Tibial nerve (tissue), 4 donors: Measurements from ENCODE around the gene MBD5. TPM values are rescaled to one million over a fixed set of nuclear protein-coding genes. Genes with fewer than 3 reads are reported as not detected.

ENCODE experiments used
- DNase-seq, 2 donors: peaks; one replicate each; pipeline ENCODE4 v3.0.0-alpha.2; 2019; ENCODE audit warnings: low spot score in 2 of 2
- H3K27ac ChIP-seq, 4 donors: fragments of 200-600 bp; sonication (generic) in 3 of 4; one replicate each; pipeline ENCODE4 v1.5.1; 2017 to 2019; ENCODE audit warnings: mild to moderate bottlenecking in 1 of 4
- H3K27me3 ChIP-seq, 2 donors: fragments of 200-600 bp; sonication (generic) in 1 of 2; one replicate each; pipeline versions ENCODE4 v1.5.1 to v1.6.0; 2017 to 2019
- H3K36me3 ChIP-seq, 3 donors: fragments of 200-600 bp; sonication (generic); one replicate each; pipeline ENCODE4 v1.5.1; 2018 to 2019
- H3K4me1 ChIP-seq, 4 donors: fragments of 200-600 bp; sonication (generic) in 3 of 4; one replicate each; pipeline ENCODE4 v1.5.1; 2017 to 2019
- H3K4me3 ChIP-seq, 4 donors: fragments of 200-600 bp; sonication (generic) in 3 of 4; one replicate each; pipeline ENCODE4 v1.5.1; 2017 to 2019; ENCODE audit warnings: mild to moderate bottlenecking in 1 of 4, moderate library complexity in 1 of 4
- H3K9me3 ChIP-seq, 4 donors: fragments of 200-600 bp; sonication (generic) in 3 of 4; one replicate each; pipeline ENCODE4 v1.5.1; 2017 to 2019
- EP300 ChIP-seq, 2 donors: sonication (generic); formaldehyde crosslinking; IDR thresholded peaks; one replicate each; pipeline ENCODE4 v1.6.1; 2017; ENCODE audit warnings: antibody characterized with exemption in 2 of 2, mild to moderate bottlenecking in 1 of 2
- POLR2A ChIP-seq, 2 donors: fragments of 450-650 bp; IDR thresholded peaks; one replicate each; pipeline ENCODE4 v1.6.1; 2017; ENCODE audit warnings: antibody characterized with exemption in 2 of 2, mild to moderate bottlenecking in 2 of 2, moderate library complexity in 2 of 2
- WGBS, 2 donors: methylation state at CpG; one replicate each; pipeline ENCODE4 v1.1.5; 2018; 5-methylcytosine and 5-hydroxymethylcytosine counted together
- small RNA-seq: library from RNA; depleted of rRNA; stranded (forward); fragments of <200 nt; gene quantifications from one replicate; pipeline ENCODE3, GENCODE V24; 2016
- total RNA-seq, 4 donors: library from RNA; depleted of rRNA; stranded (reverse); fragments of >200 nt; gene quantifications; one replicate each; pipeline ENCODE4 v1.1.0, GENCODE V29; 2016
- TF ChIP-seq, protein P1 (sequence below), 5 experiments: fragments of 200-600 bp in 3 of 5; fragments of 450-650 bp in 2 of 5; sonication (generic) in 3 of 5; IDR thresholded peaks; one replicate each; pipeline ENCODE4 v1.5.1; 2016 to 2019; ENCODE audit warnings: antibody characterized with exemption in 5 of 5, mild to moderate bottlenecking in 3 of 5, moderate library complexity in 2 of 5

The MBD5 gene
- total RNA-seq, 4 donors from 2014 or later = 28.5 to 46.5 (median 40.9) TPM

DNA sequence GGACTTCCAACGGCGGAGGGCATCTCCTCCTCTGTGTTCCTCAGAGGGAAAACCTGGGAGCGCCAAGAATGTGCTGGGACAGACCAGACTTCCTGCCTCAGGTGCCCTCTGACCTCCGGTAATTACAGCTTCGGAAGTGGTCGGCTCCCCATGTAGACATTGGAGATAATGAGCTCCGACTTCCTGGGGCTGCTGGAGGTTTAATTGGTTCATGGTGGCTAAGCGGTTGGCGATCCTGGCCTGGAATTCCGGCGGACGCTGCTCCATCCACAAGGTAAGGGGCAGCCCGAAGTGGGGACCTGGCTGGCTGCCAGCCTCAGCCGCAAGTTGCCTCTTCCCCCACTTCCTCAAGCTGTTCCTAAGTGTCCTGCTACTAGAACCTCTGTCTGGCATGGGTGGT lies 540.5 kb downstream of the MBD5 start:
- no peak overlapping the region for H3K27ac ChIP-seq
- H3K9me3 ChIP-seq = peaks cover 0 to 7% (median 0%) of the 10 kb centered on the region in 4 donors
- H3K4me3 ChIP-seq = no peak overlapping the region
- 50 to 71% methylated on average over 9 to 14 of the region's 14 CpGs for WGBS, 2 donors
- H3K4me1 ChIP-seq = no peaks in the 10 kb centered on the region
- H3K27me3 ChIP-seq = peaks cover 0 to 6% of the 10 kb centered on the region in 2 donors
- no peak for DNase-seq
- no peaks in the 10 kb centered on the region for H3K36me3 ChIP-seq
- TF ChIP-seq POLR2A (IDR thresholded peaks at IDR 0.05) = no peak
- TF ChIP-seq, protein P1, sequence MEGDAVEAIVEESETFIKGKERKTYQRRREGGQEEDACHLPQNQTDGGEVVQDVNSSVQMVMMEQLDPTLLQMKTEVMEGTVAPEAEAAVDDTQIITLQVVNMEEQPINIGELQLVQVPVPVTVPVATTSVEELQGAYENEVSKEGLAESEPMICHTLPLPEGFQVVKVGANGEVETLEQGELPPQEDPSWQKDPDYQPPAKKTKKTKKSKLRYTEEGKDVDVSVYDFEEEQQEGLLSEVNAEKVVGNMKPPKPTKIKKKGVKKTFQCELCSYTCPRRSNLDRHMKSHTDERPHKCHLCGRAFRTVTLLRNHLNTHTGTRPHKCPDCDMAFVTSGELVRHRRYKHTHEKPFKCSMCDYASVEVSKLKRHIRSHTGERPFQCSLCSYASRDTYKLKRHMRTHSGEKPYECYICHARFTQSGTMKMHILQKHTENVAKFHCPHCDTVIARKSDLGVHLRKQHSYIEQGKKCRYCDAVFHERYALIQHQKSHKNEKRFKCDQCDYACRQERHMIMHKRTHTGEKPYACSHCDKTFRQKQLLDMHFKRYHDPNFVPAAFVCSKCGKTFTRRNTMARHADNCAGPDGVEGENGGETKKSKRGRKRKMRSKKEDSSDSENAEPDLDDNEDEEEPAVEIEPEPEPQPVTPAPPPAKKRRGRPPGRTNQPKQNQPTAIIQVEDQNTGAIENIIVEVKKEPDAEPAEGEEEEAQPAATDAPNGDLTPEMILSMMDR (IDR thresholded peaks at IDR 0.05) = no peak
- TF ChIP-seq EP300 (IDR thresholded peaks at IDR 0.05) = no peak

DNA sequence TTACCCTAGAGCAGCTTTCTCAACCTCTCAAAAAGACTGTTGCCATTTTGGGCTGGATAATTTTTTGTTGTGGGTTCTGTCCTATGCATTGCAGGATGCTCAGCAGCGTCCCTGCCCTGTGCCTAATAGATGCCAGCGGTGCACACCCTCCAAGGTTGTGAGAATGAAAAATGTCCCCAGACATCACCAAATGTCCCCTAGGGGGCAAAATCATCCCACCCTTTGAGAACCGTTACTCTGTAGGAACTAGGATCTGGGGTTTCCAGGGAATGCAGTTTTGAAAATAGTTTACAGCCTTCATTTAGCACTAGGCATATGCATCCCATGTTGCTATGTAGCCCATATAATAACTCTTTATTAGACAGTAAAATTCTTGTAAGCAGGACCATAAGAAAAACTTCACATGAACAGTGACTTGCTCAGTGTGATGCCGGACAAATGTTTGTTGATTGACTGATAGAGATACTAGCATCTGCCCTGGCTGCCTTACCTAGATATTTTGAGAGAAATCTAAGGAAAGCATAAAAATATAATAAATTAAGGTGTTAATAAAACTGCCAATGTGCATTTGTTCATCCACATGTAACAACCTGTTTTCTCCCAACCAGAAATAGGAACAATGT lies 544.5 kb downstream of the MBD5 start:
- TF ChIP-seq, protein P1 (IDR thresholded peaks at IDR 0.05) = peak in 2 of 5 experiments; percentile 10 to 40
- TF ChIP-seq EP300 (IDR thresholded peaks at IDR 0.05) (no peak), POLR2A (IDR thresholded peaks at IDR 0.05) (no peak)
- Histone ChIP-seq H3K9me3 (no peaks in the 10 kb centered on the region), H3K36me3 (no peaks in the 10 kb centered on the region), H3K27ac (no peak overlapping the region), H3K4me3 (no peak overlapping the region), H3K4me1 (no peaks in the 10 kb centered on the region), H3K27me3 (peaks cover 0 to 6% of the 10 kb centered on the region in 2 donors)
- 54 to 58% methylated on average over 4 of the region's 4 CpGs for WGBS, 2 donors
- DNase-seq = no peak

Small RNAs within 50 kb of the gene (small RNA-seq; reads per million reads assigned to genes)
- gene RF00554 = not detected

Other genes with a start within 250 kb of the MBD5 start
- 10 to 100 TPM; 17.7 to 26.4 (median 19.1) TPM for gene ACVR2A, start 176.1 kb upstream of the MBD5 start, total RNA-seq
- 10 to 100 TPM; 38.7 to 85.0 (median 45.5) TPM for gene ORC4, start 354 bp upstream of the MBD5 start, total RNA-seq